Heart left ventricle (tissue), 13 donors: Measurements from ENCODE around the gene ACTBL2.

Experiments
- CTCF ChIP-seq, 12 donors: fragments of 200-600 bp; sonication (generic) in 4 of 12; IDR thresholded peaks; one replicate each; pipeline versions ENCODE4 v1.5.0 to v1.8.0; 2018 to 2022; ENCODE audit warnings: antibody characterized with exemption in 12 of 12, mild to moderate bottlenecking in 5 of 12
- POLR2A ChIP-seq, 2 donors: fragments of 450-650 bp; IDR thresholded peaks; one replicate each; pipeline ENCODE4 v1.6.1; 2017; ENCODE audit warnings: antibody characterized with exemption in 2 of 2, mild to moderate bottlenecking in 2 of 2, moderate library complexity in 2 of 2
- donor health status: ischemic (EF 13 %, LVEDD 7.1; RV severe dilation, severe dysfunction).
- donor health status: DM: no; HTN: yes; CAD: no.
- donor health status: DM: no; HTN: no; CAD: no.
- donor health status: ischemic (EF 25% LVEDD 6.9; RV normal size, moderate dysfunction).
- donor health status: ischemic (EF 25% LVEDD 5.7; RV mildly dilated, moderate dysfunction).
- donor health status: ischemic (EF 35%, LVEDD 5.7; RV mildly dilated, moderate dysfunction).
- donor health status: nonischemic (EF 11% LVEDD 7.7; RV severe dilation, severe dysfunction).
- donor health status: DM: yes; HTN: yes; CAD: no.
- donor health status: PGD.
- donor health status: ischemic (EF 29% LVEDD 5.4; RV normal size, mild dysfunction).
- donor health status: nonischemic (EF 23%, LVEDD 6.1; RV moderate dilation, normal function).

- no peak for TF ChIP-seq CTCF (IDR thresholded peaks at IDR 0.05)
- TF ChIP-seq POLR2A (IDR thresholded peaks at IDR 0.05): no peak
Observed at GRCh38 chr5:57439601-57440000, 43.0 kb downstream of the ACTBL2 start.
